ENCODE data around the gene MKRN2OS.
"Not testable (repeated sequence)": the region's sequence is repeated elsewhere in the genome, so short reads cannot be mapped to it uniquely, and the experiment has no call there.

The MKRN2OS gene

DNA sequence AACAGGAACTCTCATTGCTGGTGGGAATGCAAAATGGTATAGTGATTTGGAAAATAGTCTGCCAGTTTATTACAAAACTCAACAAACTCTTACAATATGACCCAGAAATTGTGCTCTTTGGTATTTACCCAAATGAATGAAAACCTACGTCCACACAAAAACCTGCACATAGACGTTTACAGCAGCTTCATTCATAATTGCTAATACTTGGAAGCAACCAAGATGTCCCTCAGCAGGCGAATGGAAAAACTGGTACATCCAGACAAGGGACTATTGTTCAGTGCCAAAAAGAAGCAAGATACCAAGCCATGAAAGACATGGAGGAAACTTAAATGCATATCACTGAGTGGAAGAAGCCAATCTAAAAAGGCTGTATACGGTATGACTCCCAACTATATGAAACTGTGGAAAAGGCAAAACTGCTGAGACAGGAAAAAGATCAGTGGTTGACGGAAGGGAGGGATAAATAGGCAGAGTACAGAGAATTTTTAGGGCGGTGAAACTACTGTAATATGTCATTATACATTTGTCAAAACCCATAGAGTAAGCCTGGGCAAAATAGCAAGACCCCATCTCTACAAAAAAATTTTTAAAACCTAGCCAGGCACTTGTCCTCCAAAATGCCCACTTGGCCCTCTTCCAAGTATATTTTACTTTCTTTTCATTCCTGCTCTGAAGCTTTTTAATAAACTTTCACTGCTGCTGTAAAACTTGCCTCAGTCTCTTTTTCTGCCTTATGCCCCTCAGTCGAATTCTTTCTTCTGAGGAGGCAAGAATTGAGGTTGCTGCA lies 4.9 kb upstream of the MKRN2OS start:
- no peak overlapping the region for H3K4me3 ChIP-seq (ENCODE audit: low read depth, low read length)
- TF ChIP-seq, protein P1, sequence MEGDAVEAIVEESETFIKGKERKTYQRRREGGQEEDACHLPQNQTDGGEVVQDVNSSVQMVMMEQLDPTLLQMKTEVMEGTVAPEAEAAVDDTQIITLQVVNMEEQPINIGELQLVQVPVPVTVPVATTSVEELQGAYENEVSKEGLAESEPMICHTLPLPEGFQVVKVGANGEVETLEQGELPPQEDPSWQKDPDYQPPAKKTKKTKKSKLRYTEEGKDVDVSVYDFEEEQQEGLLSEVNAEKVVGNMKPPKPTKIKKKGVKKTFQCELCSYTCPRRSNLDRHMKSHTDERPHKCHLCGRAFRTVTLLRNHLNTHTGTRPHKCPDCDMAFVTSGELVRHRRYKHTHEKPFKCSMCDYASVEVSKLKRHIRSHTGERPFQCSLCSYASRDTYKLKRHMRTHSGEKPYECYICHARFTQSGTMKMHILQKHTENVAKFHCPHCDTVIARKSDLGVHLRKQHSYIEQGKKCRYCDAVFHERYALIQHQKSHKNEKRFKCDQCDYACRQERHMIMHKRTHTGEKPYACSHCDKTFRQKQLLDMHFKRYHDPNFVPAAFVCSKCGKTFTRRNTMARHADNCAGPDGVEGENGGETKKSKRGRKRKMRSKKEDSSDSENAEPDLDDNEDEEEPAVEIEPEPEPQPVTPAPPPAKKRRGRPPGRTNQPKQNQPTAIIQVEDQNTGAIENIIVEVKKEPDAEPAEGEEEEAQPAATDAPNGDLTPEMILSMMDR (IDR thresholded peaks at IDR 0.05; ENCODE audit: low read depth, low read length), result no peak
- in situ Hi-C loops (cut with HindIII; ENCODE audit: low sequenced_read_pairs), result no loop called here
- DNase-seq (ENCODE audit: low read depth, low spot score), result no peak

DNA sequence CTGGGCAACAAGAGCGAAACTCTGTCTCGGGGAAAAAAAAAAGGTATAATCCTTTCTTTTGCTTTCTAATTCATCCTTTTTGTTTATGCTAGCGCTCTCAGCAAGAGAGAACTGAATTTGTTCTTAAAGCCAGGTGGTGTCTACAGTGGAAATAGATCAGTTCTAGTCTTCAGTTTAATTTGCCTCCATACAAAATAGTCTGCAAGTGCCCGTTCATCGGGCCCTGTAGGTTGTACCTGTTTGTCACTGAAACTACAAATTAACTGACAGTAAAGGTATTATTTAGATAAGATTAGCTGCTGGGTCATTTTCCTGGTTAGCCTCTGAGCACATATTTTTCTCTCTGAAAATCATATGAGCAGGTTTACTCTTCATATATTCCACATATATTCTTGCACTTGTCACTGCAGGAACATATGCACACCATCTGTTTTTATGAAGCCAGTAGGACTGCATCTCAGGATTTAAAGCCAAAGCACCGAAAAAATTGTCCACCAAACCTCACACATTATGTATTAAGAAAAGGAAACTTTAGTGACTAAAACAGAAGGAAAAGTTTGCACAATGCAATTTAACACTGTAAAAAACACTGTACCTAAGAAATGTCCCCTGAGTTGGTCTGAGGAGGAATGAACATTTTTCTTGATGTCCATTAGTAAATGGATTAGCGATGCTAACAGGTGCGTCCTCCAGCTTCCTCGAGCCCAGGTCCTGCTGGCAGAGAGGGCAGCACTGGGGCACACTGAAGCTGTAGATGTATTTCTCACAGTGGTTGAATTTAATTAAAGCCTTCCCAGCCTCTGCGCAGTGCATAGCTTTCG lies 437 bp downstream of the MKRN2OS start:
- H3K4me3 ChIP-seq (ENCODE audit: low read depth, low read length), result no peak overlapping the region
- TF ChIP-seq, protein P1 (IDR thresholded peaks at IDR 0.05; ENCODE audit: low read depth, low read length), result no peak
- DNase-seq (ENCODE audit: low read depth, low spot score), result no peak
- in situ Hi-C loops (cut with HindIII; ENCODE audit: low sequenced_read_pairs), result no loop called here

DNA sequence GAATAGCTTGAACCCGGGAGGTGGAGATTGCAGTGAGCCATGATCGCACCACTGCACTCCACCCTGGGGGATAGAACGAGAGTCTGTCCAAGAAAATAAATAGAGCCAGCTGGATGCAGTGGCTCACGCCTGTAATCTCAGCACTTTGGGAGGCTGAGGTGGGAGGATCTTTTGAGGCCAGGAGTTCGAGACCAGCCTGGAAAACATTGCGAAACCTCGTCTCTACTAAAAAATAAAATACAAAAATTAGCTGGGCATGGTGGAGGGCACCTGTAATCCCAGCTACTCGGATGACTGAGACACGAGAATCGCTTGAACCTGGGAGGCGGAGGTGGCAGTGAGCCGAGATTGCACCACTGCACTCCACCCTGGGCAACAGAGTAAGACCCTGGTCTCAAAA lies 1.8 kb downstream of the MKRN2OS start:
- DNase-seq (ENCODE audit: low read depth, low spot score); in situ Hi-C loops (cut with HindIII; ENCODE audit: low sequenced_read_pairs): not testable (repeated sequence)

DNA sequence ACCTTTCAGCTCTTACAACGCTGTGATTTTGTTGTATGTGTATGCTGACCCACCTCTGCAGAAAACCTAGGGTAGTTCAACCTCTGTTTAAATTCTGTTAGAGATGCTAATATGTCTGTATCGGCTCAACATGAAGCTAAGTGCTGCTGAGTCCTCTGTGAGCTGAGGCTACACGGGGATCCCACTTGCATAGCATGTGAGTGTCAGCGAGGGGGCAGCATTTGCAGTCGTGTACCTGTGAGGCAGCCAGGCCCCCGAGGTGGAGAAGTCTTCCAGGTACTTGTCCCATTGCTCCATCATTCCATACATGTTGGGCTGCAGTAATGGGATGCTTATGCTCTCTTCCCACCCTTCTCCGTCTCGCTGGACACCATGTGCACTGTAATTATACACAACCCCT lies 3.7 kb downstream of the MKRN2OS start:
- in situ Hi-C loops (cut with HindIII; ENCODE audit: low sequenced_read_pairs), result no loop called here
- TF ChIP-seq, protein P1 (IDR thresholded peaks at IDR 0.05; ENCODE audit: low read depth, low read length), result peak; percentile 35
- no peak overlapping the region for H3K4me3 ChIP-seq (ENCODE audit: low read depth, low read length)
- no peak for DNase-seq (ENCODE audit: low read depth, low spot score)

More for the DNA sequence above, 1.8 kb downstream of the MKRN2OS start:
- H3K4me3 ChIP-seq (ENCODE audit: low read depth, low read length), result not testable (repeated sequence)

DNA sequence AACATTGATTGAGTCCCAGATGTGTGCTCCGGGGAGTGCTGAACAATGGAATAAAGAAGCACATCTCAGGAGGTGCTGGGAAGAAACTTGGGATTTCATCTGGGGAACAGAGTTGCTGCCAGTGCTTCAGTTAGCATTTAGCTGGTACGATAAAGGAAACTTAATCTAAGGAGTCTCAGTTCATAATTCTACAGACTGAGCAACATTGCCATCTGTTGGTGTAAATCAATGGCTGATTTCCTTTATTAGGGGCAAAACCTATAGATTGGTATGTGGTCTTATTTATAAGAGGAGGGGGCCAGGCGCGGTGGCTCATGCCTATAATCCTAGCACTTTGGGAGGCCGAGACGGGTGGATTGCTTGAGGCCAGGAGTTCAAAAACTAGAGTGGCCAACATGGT lies 8.9 kb downstream of the MKRN2OS start:
- H3K4me3 ChIP-seq (ENCODE audit: low read depth, low read length), result no peak overlapping the region
- TF ChIP-seq, protein P1 (IDR thresholded peaks at IDR 0.05; ENCODE audit: low read depth, low read length), result peak; percentile 36
- peak; percentile 24 for DNase-seq (ENCODE audit: low read depth, low spot score)
- in situ Hi-C loops (cut with HindIII; ENCODE audit: low sequenced_read_pairs), result no loop called here

DNA sequence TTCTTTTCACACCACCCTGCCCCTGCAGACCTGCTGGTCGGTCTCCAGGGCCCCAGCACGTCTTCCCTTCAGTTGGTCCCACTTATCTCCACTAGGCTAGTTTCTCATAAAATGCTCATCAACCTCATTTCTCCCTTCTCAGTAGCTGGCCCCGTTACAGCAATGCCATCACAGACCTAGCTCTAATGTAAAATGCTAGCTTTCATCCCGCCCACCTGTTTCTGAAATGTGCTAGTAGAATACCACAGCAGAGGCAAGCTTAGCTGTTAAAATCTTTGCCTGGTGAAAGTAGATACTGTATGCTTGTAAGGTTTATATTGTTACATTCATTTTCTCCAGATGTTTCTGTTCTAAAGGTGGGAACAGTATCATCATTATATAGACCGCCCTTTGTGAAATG lies 13.1 kb downstream of the MKRN2OS start:
- in situ Hi-C loops (cut with HindIII; ENCODE audit: low sequenced_read_pairs), result no loop called here
- TF ChIP-seq, protein P1 (IDR thresholded peaks at IDR 0.05; ENCODE audit: low read depth, low read length), result no peak
- DNase-seq (ENCODE audit: low read depth, low spot score), result no peak
- no peak overlapping the region for H3K4me3 ChIP-seq (ENCODE audit: low read depth, low read length)

DNA sequence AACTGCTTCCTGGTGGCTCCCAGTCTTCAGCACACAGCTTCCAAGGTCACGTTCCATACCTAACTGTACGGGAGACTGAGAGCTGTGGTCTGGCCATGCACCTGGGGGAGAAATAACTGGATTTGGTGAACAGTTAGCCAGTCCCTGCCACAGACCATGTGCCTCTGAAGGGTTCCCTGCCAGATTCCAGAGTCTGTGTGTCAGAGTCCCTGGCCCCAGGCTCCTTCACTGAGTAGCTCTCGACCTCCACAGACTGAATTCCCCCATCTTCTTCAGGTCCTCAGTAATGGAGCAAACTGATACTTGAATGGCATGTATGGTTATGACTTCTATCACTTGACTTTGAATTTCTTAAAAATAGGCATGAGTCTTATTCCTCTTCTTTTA lies 17.5 kb downstream of the MKRN2OS start:
- in situ Hi-C loops (cut with HindIII; ENCODE audit: low sequenced_read_pairs), result no loop called here
- TF ChIP-seq, protein P1 (IDR thresholded peaks at IDR 0.05; ENCODE audit: low read depth, low read length), result no peak
- no peak for DNase-seq (ENCODE audit: low read depth, low spot score)
- no peak overlapping the region for H3K4me3 ChIP-seq (ENCODE audit: low read depth, low read length)

Measured in astrocyte of the spinal cord (primary cell).